HG03139 (cell line): Measurements from ENCODE around the gene TSSK2.
"Not testable (repeated sequence)": the region's sequence is repeated elsewhere in the genome, so short reads cannot be mapped to it uniquely, and the experiment has no call there.

ENCODE experiments used
- ATAC-seq: cut with Tn5 transposase; IDR thresholded peaks from one replicate; pipeline ENCODE4 v1.9.1; 2021; ENCODE audit not compliant: unreplicated experiment

Gene TSSK2

DNA sequence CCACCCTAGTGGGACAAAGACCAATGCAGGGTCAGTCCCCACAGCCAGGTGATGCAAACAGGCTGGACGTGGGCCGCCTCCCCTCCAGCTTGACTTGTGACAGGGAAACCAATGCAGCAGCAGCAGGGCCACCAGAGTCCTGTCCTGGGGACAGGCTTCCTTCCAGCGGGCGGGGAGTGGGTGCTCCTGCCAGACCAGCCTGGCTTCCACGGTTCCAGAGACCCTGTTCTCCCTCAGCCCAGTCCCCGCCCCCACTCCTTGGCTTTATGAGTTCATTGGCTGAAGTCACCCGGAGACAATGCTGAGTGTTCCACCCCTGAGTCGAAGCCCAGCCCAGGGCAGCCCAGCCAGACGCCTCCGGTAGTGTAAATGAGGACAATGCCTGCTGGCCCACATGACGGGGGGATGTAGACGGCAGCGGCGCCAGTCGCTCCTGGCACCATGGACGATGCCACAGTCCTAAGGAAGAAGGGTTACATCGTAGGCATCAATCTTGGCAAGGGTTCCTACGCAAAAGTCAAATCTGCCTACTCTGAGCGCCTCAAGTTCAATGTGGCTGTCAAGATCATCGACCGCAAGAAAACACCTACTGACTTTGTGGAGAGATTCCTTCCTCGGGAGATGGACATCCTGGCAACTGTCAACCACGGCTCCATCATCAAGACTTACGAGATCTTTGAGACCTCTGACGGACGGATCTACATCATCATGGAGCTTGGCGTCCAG lies at the start of gene TSSK2:
TSS of gene TSSK2 (plus strand) at position 350 of the 726 bp plus-strand sequence. CDS start at position 442, 92 bp downstream.
- ATAC-seq: no peak

DNA sequence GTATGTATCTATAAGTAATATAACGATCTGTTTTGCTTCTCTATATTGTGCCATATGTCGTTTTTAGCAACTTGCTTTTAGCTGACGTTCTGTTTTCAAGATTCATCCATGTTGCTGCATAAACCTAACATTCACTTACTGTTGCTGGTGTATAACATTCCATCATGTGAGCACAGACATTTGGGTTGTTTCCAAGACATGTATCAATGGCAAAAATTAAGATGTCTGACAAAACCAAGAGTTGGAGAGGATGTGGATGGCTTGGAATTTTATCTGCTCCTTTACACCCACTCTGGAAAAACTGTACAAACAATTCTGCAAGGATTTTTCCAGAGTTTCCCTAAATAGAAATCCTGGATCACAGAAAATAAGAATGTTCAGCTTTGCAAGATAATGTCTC lies 49.8 kb upstream of the TSSK2 start:
- no peak for ATAC-seq

DNA sequence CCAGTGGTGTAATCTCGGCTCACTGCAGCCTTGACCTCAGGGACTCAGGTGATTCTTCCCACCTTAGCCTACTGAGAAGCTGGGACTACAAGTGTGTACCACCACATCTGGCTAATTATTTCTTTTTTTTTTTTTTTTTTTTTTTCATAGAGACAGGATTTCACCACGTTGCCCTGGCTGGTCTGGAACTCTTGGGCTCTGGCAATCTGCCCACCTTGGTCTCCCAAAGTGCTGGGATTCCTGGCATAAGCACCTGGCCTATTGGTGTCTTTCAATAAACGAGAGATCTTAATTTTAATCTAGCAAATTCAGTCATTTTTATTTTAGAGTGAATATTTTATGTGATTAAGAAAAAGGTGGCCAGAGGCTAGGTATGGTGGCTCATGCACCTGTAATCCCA lies 49.0 kb upstream of the TSSK2 start:
- ATAC-seq: no peak

DNA sequence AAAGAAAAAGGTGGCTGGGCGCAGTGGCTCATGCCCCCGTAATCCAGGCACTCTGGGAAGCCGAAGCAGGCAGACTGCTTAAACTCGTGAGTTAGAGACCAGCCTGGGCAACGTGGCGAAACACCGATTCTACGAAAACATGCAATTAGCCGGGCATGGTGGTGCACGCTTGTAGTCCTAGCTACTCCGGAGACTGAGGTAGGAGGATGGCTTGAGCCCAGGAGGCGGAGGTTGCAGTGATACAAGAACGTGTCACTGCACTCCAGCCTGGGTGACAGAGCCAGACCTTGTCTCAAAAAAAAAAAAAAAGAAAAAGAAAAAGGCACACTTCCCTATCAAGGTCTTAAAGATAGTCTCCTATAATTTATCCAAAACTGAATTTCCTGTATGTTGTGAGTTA lies 48.3 kb upstream of the TSSK2 start:
- ATAC-seq: no peak

DNA sequence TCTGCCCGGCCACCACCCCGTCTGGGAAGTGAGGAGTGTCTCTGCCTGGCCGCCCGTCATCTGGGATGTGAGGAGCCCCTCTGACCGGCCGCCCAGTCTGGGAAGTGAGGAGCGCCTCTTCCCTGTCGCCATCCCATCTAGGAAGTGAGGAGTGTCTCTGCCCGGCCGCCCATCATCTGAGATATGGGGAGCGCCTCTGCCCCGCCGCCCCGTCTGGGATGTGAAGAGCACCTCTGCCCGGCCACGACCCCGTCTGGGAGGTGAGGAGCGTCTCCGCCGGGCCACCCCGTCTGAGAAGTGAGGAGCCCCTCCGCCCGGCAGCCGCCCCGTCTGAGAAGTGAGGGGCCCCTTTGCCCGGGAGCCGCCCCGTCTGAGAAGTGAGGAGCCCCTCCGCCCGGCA lies 47.0 kb upstream of the TSSK2 start:
- not testable (repeated sequence) for ATAC-seq

DNA sequence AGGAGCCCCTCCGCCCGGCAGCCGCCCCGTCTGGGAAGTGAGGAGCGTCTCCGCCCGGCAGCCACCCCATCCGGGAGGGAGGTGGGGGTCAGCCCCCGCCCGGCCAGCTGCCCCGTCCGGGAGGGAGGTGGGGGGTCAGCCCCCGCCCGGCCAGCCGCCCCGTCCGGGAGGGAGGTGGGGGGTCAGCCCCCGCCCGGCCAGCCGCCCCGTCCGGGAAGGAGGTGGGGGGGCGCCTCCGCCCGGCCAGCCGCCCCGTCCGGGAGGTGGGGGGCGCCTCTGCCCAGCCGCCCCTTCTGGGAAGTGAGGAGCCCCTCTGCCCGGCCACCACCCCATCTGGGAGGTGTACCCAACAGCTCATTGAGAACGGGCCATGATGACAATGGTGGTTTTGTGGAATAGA lies 46.5 kb upstream of the TSSK2 start:
- ATAC-seq: not testable (repeated sequence)

DNA sequence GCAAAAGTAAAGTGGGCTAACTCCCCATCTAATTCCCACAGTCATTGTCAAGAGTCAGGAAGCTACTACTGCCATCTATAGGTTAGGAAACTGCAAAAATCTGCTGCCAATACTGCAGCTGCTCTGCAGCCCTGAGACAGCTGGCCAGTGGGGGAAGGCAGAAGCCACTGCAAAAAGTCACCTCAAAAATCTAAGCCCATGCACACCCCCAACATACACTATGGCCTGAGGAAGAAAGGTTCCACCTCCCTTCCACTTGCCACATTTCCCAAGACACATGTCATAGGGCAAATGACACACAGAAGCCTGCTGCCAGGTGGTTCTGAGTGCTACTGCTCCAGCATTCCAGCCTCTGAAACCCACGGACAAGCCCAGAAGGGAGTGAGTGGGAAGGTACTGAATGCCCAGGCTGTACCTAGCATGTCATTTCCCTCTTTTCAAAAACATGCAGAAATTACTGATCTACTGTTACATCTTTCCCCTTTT lies 45.8 kb upstream of the TSSK2 start:
- ATAC-seq: no peak

DNA sequence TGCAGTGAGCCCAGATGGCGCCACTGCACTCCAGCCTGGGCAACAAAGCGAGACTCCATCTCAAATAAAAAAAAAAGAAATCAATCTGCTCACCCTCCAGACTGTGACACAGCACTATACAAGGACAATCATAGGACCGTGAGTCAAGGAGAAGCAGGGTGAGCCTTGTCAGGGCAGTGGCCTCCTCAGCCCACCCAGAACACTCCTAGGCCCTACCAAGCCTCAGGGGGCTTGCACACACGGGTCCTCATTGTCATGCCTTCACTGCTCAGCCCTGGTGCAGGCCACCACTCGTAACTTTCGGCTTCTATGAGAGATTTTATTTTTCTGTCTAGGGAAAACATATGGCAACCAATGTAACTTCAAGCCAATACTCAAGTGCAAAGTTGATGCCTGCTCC lies 44.7 kb upstream of the TSSK2 start:
- ATAC-seq: no peak

DNA sequence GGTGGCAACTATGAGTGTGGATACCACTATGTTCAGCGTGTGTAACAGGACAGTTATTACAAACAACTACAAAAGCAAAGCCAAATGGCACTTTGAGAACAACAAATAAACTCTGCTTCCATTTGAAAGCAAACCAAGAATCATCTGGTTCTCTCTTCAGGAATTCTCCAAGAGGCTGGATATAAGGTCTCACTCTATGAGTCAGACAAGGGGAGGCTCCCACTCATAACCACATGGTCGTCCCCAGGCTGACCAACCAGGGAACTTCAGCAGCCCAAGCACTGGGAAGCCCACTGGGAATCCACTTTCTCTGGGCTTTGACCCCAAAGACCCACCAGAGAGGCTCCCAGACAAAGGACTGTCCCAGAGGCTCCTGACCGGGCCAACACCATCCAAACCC lies 44.2 kb upstream of the TSSK2 start:
- no peak for ATAC-seq

DNA sequence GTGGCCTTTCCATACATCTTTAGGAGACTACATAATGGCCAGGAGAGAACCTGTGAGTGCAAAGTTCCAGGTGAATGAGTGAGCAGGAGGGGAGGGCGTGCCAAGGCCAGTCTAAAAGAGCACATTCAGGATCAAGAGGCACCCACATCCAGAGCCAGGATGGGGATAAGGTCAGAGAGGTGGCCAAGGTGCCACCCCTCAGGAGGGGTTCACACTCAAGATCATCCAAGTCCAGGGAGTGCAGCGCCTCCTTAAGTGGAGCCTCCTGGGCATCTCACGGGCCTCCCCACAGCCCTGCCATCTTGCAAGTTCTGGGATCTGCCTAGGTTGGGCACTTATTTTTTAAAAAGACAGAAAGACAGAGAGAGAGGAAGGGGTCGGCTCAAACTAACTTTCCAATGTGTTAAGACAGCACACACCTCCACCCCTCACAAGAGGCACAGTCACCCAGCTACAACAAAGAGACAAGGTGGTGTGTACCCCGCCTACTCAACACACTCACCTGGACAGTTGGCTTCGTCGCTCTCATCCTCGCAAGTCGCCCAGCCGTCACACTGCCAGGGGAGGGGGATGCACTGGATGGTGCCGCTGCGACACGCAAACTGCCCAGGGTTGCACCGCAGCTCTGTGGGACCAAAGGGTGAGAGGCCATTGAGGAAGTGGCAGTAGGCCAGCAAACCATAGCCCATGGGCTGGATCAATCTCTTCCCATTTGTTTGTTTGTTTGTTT lies 42.1 kb upstream of the TSSK2 start:
- no peak for ATAC-seq

DNA sequence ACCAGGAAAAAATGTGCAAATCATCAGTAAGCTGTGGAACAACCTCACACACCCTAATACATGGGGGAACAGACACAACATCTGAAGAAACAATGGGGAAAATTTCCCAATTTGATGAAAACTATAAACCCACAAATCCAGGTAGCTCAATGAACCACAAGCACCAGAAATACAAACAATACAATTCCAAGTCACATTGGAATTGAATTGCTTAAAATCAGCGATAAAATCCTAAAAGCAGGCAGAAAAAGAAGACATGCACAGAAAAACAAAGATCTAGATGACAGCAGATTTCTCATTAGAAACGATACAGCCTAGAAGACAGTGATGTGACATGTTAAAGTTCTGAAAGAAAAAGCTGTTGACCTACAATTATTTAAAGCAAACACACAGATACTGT lies 40.9 kb upstream of the TSSK2 start:
- ATAC-seq: no peak

DNA sequence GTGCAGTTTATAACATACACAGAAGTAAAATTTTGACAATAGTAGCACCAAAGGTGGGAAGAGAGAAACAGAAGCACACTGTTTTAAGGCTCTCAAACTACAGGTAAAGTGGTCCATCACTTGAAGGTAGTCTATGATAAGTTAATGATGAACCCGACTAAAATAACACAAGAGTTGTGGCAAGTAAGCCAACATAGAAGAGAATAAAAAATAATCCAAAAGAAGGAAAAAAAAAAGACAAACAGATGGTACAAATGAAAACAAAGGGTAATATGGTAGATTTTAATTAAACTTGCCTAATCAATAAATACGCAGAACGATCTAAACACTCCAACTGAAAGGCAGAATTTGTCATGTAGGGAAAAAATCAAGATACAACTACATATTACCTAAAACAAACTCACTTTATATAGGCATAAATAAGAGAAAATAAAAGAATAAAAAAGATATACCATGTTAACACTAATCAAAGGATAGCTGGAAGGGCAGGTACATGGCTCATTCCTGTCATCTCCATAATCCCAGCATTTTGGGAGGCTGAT lies 40.5 kb upstream of the TSSK2 start:
- ATAC-seq: no peak

DNA sequence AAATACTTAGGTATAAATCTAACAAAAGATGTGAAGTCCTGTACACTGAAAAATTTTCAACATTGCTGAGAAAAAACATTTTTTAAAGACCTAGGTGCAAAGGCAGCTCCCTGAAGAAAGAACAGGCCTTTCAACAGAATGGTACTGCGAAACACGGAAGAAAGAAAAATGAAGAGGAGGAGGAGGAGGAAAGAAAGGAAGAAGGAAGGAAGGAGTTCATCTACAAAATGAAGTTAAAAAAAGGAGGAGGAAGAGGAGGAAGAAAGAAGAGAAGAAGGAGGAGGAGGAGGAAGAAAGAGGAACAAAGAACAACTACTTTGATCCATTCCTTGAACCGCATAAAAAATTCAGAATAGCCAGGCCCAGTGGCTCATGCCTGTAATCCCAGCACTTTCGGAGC lies 38.4 kb upstream of the TSSK2 start:
- no peak for ATAC-seq

DNA sequence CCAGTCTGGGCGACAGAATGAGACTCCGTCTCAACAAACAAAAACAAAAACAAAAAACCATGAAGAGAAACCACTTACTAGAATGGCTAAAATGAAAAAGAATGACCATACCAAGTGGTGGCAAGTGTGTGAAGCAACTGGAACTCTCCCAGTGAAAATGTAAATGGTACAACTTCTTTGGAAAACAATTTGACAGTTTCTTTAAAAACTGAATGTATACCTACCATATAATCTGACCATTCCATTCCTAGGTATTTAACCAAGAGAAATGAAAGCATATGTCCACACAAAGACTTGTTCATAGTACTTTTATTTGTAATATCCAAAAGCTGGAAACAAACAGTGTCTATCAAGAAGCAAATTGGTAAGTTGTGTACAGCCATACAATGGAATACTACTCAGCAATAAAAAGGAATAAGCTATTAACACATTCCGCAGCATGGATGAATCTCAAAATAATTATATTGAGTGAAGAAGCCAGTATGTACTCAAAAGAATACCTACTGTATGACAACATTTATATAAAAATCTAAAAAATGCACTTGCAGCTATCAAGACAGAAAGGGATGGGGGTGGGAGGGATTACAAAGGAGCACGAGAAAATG lies 36.6 kb upstream of the TSSK2 start:
- no peak for ATAC-seq

DNA sequence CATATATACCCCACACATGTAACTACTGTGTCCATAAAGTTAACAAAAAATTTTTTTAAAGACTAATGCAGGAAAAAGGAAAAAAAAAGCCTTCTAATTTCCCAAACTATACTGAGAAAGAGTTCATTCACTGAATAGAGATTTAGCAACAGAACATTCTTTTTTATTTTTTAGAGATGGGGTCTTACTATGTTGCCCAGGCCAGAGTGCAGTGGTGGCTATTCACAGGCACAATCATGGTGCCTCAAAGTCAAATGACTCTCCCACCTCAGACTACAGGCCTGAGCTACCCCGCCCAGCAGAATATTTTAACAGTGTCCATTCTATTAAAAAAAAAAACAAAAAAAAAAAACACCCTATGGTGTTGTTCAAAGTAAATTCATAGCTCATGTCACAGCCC lies 34.6 kb upstream of the TSSK2 start:
- ATAC-seq: no peak

DNA sequence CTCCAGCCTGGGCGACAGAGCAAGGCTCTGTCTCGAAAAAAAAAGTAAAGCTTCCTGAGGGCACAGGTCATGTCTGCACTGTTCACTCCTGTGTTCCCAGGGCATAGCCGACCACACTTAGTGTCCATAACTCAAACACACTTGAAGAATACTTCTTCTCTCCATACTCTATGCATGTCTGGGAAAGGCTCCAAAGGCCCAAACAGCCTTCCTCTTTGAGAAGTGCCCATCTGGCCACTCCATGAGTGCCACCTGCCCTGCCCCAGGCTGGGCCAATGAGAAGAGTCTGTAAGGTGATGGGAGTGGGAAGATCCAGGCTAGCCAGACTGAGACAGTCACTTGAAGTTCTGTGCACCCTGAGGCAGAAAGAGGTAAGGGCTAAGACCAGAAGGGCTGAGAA lies 33.6 kb upstream of the TSSK2 start:
- no peak for ATAC-seq

DNA sequence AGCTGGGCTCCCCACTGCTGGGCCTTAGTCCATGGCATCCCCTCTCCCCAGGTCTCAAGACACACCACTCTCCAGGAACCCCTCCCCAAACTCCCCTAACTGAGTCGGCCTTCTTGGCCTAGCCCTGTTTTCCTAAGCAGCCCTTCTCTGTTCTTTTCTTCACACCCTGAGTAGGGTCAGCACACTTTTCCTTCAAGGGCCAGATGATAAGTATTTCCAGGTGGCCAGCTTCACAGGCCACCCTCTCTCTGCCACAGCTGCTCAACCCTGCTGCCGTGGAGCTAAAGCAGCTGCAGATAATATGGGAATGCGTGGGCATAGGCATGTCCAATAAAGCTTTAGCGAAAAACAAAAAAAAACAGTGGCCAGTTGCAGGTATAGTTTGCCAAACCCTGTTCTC lies 33.0 kb upstream of the TSSK2 start:
- no peak for ATAC-seq

DNA sequence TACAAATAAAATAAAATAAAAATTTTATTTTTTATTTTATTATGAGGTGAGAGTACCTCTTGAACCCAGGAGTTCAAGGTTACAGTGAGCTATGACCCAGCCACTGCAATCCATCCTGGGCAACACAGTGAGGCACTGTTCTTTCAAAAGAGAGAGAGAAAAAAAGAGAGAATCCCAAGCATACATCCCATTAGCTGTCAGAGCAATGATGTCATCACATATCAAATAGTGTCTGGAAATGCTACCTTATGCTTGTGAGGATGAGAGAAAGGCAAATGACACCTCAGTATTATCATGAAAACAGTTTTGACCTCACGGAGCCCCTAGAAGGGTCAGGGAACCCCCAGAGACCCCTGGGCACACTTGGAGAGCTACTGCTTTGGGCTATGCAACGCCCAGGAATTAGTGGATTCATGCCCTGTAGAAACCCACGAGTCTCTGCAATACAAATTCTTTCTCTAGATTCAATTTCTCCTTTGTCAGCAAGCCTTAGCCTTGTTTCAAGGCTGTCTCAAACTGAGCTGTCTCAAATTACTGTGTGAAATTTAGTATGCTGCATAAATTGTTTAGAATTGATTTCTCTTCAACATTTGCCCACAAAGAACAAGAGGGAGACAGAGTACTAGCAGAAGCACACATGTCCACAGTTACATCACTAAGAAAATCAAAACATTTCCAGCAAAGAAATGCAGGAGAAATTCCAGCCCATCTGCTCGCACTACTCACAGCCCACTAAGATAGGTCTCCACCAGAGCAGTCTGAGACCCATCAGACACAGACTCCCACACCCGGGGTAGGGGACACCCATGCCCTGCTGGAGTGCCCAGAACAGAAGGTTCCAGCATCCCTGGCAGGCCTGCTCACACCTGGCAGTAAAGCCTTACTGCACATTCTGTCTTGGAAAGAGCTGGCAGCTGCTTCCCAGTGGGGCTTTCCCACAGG lies 27.0 kb upstream of the TSSK2 start:
- no peak for ATAC-seq

DNA sequence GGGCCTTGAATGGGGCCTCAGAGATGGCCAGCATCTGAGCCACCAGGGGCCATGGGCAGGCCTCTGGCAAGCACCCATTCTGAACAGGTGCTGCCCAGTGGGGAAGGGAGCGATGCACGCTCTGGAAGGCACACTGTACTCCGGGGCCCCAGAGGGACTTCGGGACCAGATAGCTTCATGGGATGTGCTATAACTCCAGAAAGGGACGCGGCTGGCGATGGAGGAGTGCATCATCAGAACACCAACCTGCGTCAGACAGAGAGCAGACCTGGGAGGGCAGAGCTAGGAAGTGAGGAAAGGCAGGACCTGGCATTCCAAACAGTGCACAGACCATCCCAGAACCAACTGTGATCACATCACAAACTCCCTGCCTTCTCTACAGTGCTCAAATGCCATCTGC lies 25.7 kb upstream of the TSSK2 start:
- no peak for ATAC-seq

DNA sequence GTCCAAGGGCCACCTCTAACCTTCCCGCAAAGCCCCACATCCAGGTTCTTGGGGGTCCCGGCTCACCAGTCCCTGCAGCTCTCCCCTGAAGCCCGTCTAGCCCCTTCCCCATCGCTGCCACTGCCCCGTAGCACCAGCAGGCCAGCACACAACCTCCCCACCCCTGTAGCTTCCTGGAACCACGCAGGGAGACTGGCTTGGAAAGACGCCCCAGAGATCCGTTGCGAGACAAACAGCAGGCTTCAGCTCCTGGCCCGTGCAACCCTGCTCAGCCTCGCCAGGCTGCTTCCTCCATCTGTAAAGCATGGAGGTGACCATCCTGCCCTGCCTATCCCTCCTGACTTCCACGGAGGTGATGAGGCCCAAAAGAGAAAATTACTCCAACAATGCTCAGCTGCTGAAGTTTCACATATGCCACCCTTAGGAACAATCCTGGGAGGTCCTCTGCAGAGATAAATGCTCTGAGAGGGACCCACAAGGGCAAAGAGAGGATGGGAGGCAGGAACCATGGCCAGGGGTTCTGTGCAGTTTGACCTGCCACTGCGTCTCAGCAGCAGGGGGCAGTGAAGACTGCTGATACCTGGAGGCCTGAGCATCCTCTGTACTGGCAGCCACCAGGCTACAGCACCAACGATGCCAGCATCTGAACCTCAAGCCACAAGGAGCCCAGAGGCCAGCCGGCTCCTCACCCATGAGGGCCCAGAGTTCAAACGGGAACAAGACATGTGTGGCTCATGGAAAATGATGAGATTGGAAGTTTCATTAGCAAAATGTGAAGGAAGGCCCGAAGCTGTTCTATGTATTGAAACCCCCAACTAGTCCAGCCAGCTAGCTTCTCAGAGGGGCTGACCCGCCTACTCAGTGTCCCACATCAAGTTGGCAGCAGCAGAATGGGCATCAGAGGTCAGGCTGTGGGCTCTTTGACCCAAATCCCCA lies 25.0 kb upstream of the TSSK2 start:
- ATAC-seq: no peak
